NAMALWA (cell line): ENCODE measurements around the gene MAMDC2.

ENCODE experiments used
- DNase-seq: peaks from one replicate; pipeline ENCODE4 v3.0.0-alpha.2; 2015; ENCODE audit warnings: low spot score

MAMDC2 gene

GRCh38 chr9:70043689-70044489 is at the start of gene MAMDC2:
TSS of gene MAMDC2 (plus strand) at chr9:70043848. CDS start at chr9:70044198, 350 bp downstream.
- no peak for DNase-seq

- DNase-seq, result no peak
Observed at GRCh38 chr9:69995846-69996245, 47.8 kb upstream of the MAMDC2 start.

- DNase-seq, result no peak
Observed at GRCh38 chr9:69996967-69997366, 46.7 kb upstream of the MAMDC2 start.

- DNase-seq, result no peak
Observed at GRCh38 chr9:69997524-69997923, 46.1 kb upstream of the MAMDC2 start.

GRCh38 chr9:69999315-69999714 is 44.3 kb upstream of the MAMDC2 start:
- no peak for DNase-seq

- no peak for DNase-seq
Observed at GRCh38 chr9:70000469-70000868, 43.2 kb upstream of the MAMDC2 start.

- DNase-seq, result no peak
Observed at GRCh38 chr9:70003901-70004714, 39.5 kb upstream of the MAMDC2 start.

GRCh38 chr9:70006306-70006705 is 37.3 kb upstream of the MAMDC2 start:
- no peak for DNase-seq

- DNase-seq, result no peak
Observed at GRCh38 chr9:70007831-70008230, 35.8 kb upstream of the MAMDC2 start.

GRCh38 chr9:70010015-70010414 is 33.6 kb upstream of the MAMDC2 start:
- no peak for DNase-seq

- DNase-seq, result no peak
Observed at GRCh38 chr9:70011366-70011765, 32.3 kb upstream of the MAMDC2 start.

GRCh38 chr9:70012569-70012968 is 31.1 kb upstream of the MAMDC2 start:
- DNase-seq, result no peak

- DNase-seq, result peak; percentile 5
Observed at GRCh38 chr9:70013598-70014196, 30.0 kb upstream of the MAMDC2 start.

- DNase-seq, result no peak
Observed at GRCh38 chr9:70015099-70015498, 28.5 kb upstream of the MAMDC2 start.

GRCh38 chr9:70020217-70020616 is 23.4 kb upstream of the MAMDC2 start:
- no peak for DNase-seq

GRCh38 chr9:70020991-70021571 is 22.6 kb upstream of the MAMDC2 start:
- DNase-seq, result no peak

GRCh38 chr9:70028287-70028686 is 15.4 kb upstream of the MAMDC2 start:
- no peak for DNase-seq

GRCh38 chr9:70030156-70030555 is 13.5 kb upstream of the MAMDC2 start:
- no peak for DNase-seq

GRCh38 chr9:70031141-70031545 is 12.5 kb upstream of the MAMDC2 start:
- no peak for DNase-seq

GRCh38 chr9:70034271-70034711 is 9.4 kb upstream of the MAMDC2 start:
- no peak for DNase-seq

- DNase-seq, result no peak
Observed at GRCh38 chr9:70035691-70036090, 8.0 kb upstream of the MAMDC2 start.

GRCh38 chr9:70036641-70037040 is 7.0 kb upstream of the MAMDC2 start:
- no peak for DNase-seq
